Measurements from ENCODE around the gene GPT2. TPM values are rescaled to one million over a fixed set of nuclear protein-coding genes. Genes with fewer than 3 reads are reported as not detected.

GPT2 gene
- polyA plus RNA-seq, 3 donors = 0.98 to 1.5 (median 1.4) TPM

DNA sequence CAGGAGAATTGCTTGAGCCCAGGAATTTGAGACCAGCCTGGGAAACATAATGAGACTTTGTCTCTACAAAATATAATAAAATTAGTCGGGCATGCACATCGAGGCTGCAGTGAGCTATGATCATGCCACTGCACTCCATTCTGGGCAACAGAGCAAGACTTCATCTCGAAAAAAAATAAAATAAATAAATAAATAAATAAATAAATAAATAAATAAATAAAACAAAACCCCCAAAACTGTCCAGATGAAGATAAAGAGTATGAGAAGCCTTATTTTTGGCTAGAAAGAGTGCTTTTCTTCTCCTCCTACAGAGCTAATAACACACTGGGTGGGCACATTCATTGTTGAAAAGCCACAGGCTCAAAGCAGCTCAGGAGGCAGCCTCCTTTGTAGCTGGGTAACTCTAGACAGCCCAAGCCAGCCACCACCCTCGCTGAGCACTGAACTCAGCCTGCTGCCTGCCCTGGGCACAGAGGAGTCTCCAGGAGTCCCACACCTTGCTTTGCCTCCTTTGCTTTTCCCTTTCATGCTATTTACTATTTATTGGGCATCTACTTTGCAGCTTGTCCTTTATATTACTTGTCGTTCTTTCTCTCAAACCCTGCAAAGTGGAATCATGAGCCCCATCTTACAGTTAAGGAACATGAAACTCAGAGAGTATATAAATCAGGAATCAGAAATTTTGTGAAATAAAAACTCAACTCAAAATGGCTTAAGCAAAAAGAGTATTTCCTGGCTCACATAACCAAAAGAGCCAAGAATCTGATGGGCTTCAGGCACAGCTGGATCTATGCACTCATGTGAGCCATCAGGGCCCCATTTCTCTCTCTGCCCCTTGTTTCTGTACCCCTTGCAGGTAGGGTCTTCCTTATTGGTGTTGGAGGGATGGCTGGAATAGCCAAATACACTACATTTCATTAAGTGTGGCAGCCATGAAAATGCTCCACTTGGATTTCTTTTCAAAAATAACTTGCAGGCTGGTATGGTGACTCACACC is 35.1 kb upstream of the GPT2 start:
- Mint-ChIP-seq H3K36me3 (no peaks in the 10 kb centered on the region), H3K27ac (no peak overlapping the region), H3K4me1 (peaks cover 6% of the 10 kb centered on the region), H3K4me3 (no peak overlapping the region), H3K27me3 (ENCODE audit: low read depth in 3 of 3) (peaks cover 3 to 6% (median 6%) of the 10 kb centered on the region in 3 donors), H3K9me3 (peaks cover 0 to 3% (median 0%) of the 10 kb centered on the region in 7 donors)
- Histone ChIP-seq H3K4me2 (replicated peaks; ENCODE audit: extremely low read depth, low read length, poor library complexity, severe bottlenecking) (no peak overlapping the region), H3K9ac (ENCODE audit: insufficient read depth, low read length, poor library complexity, severe bottlenecking) (no peak overlapping the region), H3K9me3 (replicated peaks in 1 of 2; ENCODE audit: control insufficient read depth in 1 of 2, insufficient read depth in 1 of 2, low read length in 2 of 2) (peaks cover 0 to 3% of the 10 kb centered on the region in 2 donors), H3K36me3 (replicated peaks in 1 of 2; ENCODE audit: control insufficient read depth in 1 of 2, insufficient read depth in 2 of 2, low read length in 2 of 2) (no peaks in the 10 kb centered on the region), H2AFZ (ENCODE audit: insufficient read depth, low read depth, low read length, poor library complexity, severe bottlenecking) (no peak overlapping the region), H3K79me2 (ENCODE audit: insufficient read depth, low read length) (no peaks in the 10 kb centered on the region), H3K27me3 (ENCODE audit: control insufficient read depth in 2 of 2, insufficient read depth in 2 of 2, low read length in 2 of 2) (peaks cover 0 to 2% of the 10 kb centered on the region in 2 donors), H3K4me3 (replicated peaks in 1 of 3; ENCODE audit: low read depth in 2 of 3, low read length in 3 of 3) (no peak overlapping the region), H4K20me1 (ENCODE audit: insufficient read depth, low read length) (no peaks in the 10 kb centered on the region), H3K4me1 (ENCODE audit: control insufficient read depth in 1 of 2, insufficient read depth in 2 of 2, low read length in 2 of 2) (peaks cover 5 to 7% of the 10 kb centered on the region in 2 donors), H3K27ac (ENCODE audit: low read depth in 1 of 2, low read length in 2 of 2) (no peak overlapping the region)
- WGBS (ENCODE audit: insufficient coverage) = 83% methylated on average over 1 of the region's 5 CpGs
- TF ChIP-seq CTCF (IDR thresholded peaks at IDR 0.05) = no peak
- intact Hi-C loops (cut with micrococcal nuclease) = no loop called here
- no peak for DNase-seq

DNA sequence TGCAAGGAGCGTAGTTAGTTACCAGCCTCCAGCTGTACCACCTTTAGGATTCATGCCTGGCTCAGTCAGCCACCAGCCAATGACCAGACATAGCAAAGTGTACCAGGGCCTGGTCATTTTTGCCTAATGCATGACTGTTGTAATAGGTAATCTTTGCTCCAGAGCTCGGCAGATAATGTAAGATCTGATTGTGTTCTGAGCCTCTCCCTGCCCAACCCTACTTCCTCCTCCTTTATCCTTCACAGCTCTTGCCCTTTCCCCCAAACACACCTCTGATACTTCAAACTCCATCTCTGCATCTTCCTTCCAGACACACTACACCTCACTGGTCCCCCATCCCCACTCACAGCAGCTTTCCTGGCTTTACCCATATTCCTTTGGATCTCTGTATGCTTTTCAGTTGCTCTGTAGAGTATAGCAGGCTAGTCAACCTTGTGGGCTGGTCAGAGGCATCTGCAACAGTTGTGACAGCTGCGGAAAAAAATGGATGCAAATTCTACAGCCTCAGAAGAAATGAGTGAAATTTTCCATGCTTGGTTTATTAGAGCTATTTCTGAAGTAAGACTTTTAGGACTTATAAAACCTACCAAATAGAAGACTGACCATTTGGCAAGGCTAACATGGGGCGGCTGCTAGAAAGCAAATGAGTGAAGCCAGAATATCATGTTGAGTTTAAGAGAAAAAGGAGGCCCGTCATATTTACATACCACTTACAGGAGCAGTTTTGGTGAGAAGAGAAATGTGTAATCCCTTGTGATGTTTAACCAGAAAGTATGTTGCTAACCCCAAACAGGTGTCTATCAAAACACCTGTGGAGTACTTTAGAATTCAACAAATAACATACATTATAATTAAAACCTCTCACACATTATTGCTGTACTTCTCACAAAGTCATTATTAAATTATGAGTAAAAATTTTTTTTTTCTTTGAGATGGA is 33.3 kb upstream of the GPT2 start:
- Histone ChIP-seq H3K4me3 (replicated peaks in 1 of 3; ENCODE audit: low read depth in 2 of 3, low read length in 3 of 3) (no peak overlapping the region), H3K9ac (ENCODE audit: insufficient read depth, low read length, poor library complexity, severe bottlenecking) (no peak overlapping the region), H3K79me2 (ENCODE audit: insufficient read depth, low read length) (no peaks in the 10 kb centered on the region), H4K20me1 (ENCODE audit: insufficient read depth, low read length) (no peaks in the 10 kb centered on the region), H3K9me3 (replicated peaks in 1 of 2; ENCODE audit: control insufficient read depth in 1 of 2, insufficient read depth in 1 of 2, low read length in 2 of 2) (no peaks in the 10 kb centered on the region), H3K4me2 (replicated peaks; ENCODE audit: extremely low read depth, low read length, poor library complexity, severe bottlenecking) (no peak overlapping the region), H3K27me3 (ENCODE audit: control insufficient read depth in 2 of 2, insufficient read depth in 2 of 2, low read length in 2 of 2) (no peaks in the 10 kb centered on the region), H3K27ac (ENCODE audit: low read depth in 1 of 2, low read length in 2 of 2) (no peak overlapping the region), H2AFZ (ENCODE audit: insufficient read depth, low read depth, low read length, poor library complexity, severe bottlenecking) (no peak overlapping the region), H3K4me1 (ENCODE audit: control insufficient read depth in 1 of 2, insufficient read depth in 2 of 2, low read length in 2 of 2) (no peaks in the 10 kb centered on the region), H3K36me3 (replicated peaks in 1 of 2; ENCODE audit: control insufficient read depth in 1 of 2, insufficient read depth in 2 of 2, low read length in 2 of 2) (no peaks in the 10 kb centered on the region)
- 100% methylated on average over 2 of the region's 5 CpGs for WGBS (ENCODE audit: insufficient coverage)
- Mint-ChIP-seq H3K27ac (peak overlapping the region in 1 of 7 donors; percentile 0), H3K4me3 (no peak overlapping the region), H3K4me1 (peaks cover 4% of the 10 kb centered on the region), H3K27me3 (ENCODE audit: low read depth in 3 of 3) (no peaks in the 10 kb centered on the region), H3K9me3 (peaks cover 0 to 3% (median 0%) of the 10 kb centered on the region in 7 donors), H3K36me3 (no peaks in the 10 kb centered on the region)
- no peak for DNase-seq
- intact Hi-C loops (cut with micrococcal nuclease) = loop anchor here in 1 of 2 donors (5.0 kb wide), 1 partner anchor 36 kb away; no protein-coding TSS in a partner anchor
- no peak for TF ChIP-seq CTCF (IDR thresholded peaks at IDR 0.05)
